Activated T-helper 1 cell treated with anti-CD3 and anti-CD28 coated beads, Interleukin-2, amount 50 U/mL, for 16 hours (primary cell): ENCODE results near the gene INO80.

ENCODE experiments used
- DNase-seq, 2 donors: peaks; one replicate each; pipeline ENCODE4 v3.0.0-alpha.2; 2020; ENCODE audit warnings: low read depth in 1 of 2, low spot score in 1 of 2

INO80 gene

DNA sequence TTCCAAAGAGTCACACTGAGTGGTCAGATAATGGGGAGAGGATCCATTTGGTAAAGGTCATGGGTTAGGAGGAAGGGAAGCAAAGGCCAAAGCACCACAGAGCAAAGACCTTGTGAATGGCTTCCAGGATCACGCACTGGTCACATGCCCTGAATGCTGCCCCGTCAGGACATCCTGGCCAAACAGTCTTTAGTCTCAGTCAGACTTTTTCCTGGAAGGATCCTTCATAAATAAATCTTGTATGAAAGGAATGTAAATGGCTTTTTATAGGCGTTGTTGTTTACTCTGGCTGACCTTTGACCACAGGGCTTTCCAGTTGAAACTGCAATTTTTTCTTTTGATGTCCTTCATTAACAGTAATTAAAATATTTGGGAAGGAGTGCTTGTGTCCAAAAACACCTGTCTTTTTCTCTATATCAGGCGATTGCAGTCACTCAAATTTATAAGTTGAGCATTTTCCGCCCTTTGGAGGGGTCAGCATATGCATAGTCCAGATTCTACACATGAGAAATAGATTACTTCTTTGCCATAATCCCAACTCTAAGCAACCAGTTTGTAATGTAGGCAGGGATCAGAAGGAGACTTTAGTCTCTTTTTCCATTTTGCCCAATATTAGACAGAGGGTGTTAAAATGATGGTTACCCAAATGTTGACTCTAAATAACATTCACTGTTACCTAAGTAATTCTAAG is 114.4 kb downstream of the INO80 start:
- no peak for DNase-seq

DNA sequence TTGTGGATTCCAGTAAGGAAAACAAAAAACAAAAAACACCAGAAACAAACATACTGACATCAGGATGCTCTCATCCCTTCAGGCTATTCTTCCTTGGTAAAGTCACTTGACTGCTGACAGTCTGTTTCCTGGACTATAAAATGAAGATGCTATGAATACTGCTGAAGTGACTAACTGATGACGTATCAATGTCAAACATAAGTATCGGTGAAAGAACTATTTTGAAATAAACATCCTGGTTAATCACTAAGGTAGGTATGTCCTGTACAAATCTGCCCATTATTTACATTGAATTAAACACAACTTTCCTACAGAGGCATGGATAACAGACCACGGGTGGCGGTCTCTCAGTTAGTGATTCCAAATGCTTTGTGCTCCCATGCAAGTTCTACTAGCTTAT is 116.9 kb downstream of the INO80 start:
- DNase-seq, result no peak

DNA sequence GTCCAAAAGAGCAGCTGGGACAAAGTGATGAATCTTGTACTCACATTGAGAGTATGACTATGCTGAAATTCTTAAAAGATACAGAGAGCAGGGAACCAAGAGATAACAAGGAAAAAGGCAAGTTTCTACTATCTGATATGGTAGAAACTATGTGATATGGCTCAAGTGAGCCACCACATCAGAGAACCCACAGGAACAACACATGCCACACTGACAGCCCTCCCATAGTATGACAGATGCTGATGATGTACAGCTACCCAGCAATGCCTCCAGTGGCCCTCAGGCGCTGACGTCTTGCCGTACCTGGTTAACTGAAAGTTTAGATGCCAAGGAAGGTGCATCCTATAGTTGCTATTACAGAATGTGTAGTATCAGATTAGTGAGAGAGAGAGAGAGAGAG is 120.4 kb downstream of the INO80 start:
- DNase-seq, result no peak

DNA sequence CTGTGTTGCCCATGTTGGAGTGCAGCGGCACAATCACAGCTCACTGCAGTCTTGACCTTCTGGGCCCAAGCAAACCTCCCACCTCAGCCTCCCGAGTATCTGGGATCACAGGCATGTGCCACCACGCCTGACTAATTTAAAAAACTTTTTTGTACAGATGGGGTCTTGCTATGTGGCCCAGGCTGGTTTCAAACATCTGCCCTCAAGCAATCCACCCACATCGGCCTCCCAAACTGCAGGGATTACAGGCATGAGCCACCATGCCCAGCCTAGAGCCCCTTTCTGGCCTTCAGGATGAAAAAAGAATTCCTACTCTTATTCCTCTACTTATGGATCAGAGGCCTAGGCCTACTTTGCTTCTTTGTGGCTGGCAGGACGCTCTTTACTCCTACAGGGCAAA is 123.3 kb downstream of the INO80 start:
- no peak for DNase-seq

DNA sequence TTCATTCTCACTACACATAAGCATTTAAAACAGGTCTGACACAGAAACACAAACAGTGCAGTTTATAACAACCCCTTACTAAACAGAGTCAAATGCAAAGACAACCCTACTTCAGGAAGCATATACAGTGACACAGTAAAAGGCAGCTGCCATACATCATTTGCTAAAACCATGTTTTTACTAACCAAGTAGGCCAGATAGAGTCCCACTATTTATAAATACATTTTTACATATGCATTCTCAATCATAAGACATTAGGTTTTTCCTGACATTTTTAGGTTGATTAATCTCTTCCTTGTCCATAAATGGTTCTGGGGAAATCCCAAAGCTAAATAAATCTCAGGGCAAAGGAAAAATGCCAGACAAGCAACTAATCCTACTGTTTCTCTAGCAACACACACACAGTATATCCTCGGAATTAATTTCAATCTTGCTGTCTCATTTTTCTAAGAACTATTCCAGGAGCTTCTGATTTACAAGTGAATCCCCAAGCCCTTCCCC is 123.8 kb downstream of the INO80 start:
- no peak for DNase-seq

DNA sequence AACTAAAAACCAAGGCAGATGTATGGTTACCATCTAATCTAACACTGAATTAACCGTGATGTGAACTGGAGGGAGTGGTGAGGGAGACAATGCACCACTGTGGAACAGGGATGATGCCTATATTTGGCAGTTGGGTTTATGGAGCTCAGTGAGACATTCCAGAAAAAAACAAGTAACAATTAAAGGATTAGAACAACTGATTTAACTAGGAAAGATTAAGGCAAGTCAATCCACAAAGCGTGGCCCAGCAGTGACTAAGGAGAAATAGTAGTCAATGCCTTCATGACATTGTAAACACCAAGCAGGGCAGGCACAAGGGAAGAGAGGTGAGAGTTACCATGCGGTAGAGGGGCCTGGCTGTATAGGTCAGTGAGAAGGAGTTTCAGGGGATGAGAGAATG is 124.7 kb downstream of the INO80 start:
- no peak for DNase-seq

DNA sequence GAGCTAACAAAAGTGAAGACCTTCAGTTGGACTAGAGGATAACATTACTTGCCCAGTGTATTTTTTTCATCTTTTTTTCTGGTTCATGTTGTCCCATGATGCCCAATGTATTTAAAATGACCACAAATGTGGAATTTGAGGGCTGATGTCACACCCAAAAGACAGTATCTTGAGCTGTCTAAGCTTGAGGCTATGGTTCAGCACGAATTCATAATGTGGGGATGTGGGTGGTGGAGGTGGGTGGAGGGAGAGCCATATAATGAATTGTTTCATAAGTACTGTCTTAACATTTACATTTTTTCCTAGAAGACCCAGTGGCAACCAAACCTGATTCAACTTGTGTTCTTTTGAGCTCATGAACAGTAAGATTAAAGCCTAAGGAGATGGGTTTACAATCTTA is 125.3 kb downstream of the INO80 start:
- DNase-seq, result no peak

DNA sequence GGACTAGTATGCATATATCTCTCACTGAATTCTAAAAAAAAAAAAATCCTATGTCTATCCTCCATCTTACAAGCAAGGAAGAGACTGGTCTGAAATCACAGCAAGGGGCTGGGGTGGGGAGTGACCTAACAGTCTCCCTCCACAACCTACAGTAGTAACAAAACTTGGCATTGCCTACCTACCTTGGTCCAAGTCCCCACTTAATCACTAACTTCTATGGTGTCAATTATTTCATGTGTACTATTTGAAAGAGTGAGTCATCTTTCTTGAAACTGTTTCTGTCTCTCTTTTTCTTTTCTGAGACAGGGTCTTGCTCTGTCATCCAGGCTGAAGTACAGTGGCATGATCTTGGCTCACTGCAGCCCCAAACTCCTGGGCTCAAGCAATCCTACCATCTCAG is 126.0 kb downstream of the INO80 start:
- DNase-seq, result no peak

DNA sequence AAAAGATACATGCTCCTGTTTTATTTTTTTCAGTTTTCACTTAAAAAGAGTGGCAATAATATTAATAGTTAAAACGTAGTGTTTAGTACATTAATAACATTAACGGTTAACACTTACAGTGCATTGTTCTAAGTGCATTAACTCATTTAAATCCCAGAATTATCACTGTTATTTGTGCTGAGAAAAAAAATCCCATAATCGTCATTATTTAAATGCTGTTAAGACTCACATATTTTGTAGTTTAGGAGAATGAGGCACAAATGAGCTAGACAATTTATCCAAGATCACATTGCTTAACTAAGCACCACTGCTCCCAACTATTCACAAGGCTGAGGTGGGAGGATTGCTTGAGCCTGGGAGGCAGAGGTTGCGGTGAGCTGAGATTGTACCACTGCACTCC is 127.9 kb downstream of the INO80 start:
- DNase-seq, result no peak

DNA sequence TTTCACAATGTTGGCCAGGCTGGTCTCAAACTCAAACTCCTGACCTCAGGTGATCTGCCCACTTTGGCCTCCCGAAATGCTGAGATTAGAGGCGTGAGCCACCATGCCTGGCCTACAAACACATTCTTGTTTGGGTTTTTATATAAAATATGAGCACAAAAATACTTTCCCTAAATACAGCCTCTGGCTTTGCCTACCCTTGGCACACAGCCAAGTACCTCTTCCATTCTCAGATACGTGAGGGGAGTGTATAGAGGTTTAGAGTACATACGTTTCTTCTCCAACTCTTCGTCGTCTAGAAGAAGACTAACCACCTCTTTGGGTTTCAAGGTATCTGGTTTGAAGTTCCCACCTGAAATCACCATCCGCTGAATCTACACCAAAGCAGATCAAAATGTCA is 129.3 kb downstream of the INO80 start:
- DNase-seq, result no peak

DNA sequence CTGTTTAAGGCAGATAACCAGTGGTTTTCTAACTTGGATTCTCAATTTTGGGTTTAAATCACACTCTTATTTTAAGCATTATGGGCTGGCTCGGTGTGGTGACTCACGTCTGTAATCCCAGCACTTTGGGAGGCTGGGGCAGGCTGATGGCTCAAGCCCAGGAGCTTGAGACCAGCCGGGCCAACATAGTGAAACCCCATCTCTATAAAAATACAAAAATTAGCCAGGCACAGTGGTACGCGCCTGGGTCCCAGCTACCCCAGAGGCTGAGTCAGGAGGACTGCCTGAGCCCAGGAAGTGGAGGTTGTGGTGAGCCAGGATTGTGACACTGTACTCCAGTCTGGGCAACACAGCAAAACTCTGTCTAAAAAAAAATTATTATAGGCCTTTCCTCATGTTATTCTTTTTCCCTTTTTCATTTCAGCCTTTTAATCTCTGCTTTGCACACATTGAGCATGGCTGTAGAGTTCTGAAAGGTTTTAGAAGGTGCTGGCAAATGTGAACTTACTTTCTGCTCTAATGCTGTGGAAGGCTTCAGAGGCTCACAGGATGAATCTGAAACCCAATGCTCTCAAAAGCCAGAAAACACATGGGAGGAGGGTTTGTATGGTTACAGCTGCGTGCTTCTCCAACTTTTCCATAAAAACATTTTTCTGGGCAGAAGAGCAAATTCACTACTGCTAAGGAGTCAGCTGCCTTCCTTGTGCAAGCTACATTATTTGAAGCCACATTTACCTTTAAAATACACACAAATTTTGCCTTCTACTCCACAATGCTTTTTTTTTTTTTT is 130.3 kb downstream of the INO80 start:
- no peak for DNase-seq

DNA sequence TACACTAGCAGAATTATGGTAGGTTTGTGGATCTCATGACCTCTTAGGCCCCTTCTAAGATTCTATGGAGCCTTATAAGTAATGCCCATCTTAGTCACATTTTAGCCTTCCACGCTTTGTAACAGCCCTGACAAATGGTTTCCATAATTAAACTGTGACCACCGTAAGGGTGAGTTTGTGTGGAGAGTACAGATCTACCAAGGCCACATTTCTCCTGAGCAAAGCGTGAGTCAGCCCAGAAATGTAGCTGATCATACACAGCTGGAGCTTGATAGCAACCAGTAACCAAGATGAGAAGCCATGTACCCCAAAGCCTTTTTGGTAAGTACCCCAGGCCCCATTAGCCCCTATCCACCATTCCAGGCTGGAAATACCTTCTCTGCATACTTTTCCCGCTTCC is 131.1 kb downstream of the INO80 start:
- no peak for DNase-seq

DNA sequence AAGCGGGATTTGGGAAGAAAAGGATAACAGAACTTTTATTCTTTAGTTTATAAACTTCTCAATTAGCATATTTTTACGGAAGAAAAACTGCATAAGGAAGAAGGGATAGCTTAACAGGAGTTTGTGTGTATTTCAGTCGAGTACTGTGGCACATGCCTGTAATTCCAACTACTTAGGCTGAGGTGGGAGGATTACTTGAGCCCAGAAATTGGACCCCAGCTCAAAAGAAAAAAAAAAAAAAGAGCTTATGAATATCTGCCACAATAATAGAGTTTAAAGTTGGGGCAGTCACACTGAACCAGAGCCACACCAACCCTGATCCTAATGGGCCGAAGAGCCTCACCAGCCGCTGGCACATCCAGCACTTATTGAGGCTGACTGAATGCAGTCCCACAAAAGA is 131.7 kb downstream of the INO80 start:
- DNase-seq, result no peak

DNA sequence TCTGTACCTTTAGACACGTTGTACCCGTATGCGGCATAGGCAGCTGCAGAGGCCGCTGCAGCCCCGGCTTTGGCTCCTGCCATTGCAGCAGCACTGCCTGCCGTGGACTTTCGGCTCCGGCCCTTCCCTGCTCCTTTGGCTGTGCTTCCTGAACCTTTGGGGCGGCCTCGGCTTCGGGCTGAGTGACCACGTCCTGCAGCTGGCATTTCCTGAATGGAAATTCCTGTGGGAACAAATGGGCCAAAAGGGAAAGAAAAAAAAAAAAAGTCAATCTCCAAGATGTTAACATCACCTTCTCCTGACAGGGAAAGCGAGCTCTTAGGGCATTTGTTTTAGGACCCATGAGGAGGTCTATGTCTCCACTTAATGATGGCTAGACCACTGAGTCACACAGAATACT is 133.2 kb downstream of the INO80 start:
- no peak for DNase-seq

DNA sequence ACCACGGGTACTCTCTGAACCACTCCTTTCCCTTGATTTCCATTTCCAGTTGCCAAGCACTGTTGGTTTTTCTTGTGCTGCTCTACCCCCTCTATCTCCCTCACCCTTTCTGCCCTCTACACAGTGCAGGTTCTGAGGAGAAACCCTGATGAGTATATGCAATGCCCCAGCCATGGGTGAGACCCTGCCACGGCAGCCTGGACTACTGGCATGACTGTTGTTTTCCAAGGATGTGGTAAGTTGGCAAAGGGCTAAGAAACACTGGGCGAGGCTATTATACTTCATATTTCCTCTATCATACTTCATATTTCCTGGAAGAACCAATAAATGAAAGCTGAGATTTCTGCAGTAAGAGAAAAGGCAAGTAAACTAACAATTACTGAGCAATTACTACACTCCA is 134.9 kb downstream of the INO80 start:
- no peak for DNase-seq

DNA sequence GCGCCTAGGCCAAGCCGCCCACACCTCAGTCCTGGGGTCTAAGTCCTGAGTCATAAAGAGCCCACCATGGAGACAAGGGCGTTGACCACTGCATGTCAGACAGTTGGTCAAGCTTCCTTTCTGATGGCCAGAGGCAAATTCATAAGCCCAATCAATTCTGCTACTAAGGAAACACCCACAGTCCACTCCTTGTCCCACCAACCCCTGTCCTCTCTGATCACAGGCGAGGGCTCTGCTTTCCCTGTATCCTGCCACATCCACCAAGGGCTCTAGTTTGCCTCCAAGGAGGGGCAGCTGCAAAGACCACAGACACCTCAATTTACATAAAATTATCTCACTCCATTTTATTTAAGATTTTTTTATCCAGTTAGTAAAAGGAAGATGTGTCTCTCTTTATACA is 137.5 kb downstream of the INO80 start:
- no peak for DNase-seq

DNA sequence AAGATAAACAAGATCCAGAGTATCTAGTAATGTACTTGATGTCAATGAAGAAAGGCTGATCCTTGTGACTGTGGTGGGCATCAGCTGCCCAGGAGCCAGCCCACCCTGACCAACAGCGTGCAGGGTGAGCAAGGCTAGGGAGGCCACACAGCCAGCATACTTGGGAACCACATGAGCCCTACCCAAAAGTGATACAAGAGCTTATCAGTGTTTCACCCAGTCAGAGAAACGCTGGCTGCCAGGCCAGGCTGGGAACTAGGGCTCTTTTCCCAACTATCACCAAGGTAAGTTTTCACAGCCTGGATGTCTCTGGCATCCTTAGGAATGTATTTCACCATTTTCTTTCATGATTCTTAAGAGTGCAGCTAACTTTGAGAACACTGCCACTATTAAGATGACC is 137.9 kb downstream of the INO80 start:
- DNase-seq, result no peak

DNA sequence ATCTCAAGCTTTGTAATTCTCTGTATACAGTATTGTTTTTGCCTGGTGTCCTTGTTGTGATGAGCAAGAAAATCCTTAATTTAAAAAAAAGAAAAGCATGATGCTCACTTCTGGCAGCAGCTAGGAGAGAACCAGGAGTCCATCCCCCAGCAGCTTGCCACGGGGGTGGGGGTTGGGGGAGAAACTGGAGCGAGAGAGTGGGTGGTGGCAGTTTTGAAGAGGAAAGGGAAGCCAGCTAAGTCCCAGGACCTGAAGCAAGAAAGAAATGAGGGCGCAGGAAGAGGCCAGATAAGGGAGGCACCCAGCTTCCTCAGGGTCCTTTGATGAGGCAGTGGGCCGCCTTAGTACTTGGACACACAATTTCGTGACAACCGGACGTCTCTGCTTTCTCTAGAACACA is 139.3 kb downstream of the INO80 start:
- no peak for DNase-seq

DNA sequence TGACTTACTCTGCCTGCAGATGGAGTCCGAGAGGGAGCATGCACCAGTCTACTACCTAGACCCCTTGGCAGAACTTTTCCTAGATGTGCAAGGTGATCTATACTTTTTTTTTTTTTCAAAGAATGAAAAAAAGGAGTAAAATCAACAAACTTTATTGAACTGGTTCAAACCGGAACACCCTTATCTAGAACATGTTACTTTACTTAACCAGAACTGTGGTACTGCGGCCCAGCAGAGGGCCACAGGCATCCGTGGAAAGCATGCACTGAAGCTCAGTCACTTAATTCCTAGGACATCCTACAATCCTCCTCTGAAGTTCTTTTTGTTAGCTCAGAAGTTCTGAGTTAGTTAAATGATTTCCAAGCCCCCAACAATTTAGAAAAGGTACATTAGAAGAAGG is 141.2 kb downstream of the INO80 start:
- DNase-seq, result no peak

DNA sequence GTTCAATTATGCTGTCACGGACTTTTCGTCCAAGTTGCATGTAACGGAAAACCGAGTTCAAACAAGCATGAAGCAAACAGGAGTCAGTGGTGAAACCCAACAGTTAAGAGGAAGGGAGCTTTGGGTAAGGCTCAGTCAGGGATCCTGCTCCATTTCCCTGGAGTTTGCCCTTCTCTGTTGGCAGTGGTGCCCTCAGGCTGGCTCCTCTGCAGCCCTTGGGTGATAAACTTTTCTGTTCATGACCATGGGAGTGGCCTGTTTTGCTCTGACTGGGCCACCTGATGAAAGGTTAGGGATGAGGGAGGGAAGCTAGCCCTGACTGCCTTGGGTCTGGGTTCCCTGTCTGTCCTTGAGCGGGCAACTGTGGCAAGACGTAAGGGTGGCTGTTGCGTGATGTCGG is 146.7 kb downstream of the INO80 start:
- DNase-seq, result no peak

DNA sequence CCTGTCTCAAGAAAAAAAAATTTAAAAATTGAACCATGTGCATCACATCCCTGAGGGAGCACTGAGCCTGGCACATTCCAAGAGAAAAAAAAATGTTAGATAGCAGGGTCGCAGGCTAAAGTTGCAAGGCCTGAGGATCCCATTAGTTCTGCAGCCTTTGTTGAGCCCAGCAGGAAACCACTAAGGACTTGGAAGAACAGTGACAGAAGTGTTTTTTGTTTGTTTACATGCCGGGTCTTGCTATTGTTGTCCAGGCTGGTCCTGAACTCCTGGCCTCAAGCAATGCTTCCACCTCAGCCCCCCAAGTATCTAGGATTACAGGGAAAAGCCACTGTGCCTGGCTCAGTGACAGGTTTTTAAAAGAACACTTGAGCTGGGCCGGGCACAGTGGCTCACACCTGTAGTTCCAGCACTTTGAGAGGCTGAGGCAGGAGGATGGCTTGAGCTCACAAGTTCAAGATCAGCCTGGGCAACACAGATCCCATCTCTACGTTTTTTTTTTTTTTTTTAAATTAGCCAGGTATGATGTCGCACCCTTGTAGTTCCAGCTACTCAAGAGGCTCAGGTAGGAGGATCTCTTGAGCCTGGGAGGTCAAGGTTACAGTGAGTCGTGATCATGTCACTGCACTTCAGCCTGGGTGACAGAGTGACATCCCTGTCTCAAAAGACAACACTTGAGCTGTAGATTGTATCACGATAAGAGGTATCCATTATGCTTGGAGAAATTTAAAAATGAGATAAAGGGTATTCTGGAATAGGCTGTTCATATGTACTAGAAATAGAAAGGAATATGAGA is 147.6 kb downstream of the INO80 start:
- DNase-seq, result no peak

DNA sequence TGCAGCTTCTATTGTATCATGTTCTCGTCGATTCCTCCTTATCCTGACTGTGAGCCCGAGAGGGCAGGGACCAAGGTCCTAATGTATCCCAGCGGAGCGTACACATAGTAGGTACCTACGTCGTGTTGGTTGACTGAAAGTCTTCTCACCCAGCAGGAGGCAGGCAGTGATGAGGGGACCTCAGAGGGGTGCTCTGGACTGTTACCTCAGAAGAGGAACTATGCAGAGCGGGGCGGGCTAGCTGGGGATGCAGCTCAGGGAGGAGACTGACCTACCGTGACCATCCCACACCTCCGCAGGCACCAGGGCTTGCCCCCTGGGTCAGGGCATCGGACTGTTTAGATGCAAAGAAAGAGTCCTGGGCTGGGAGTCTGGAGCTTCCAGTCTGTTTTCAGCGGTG is 151.4 kb downstream of the INO80 start:
- no peak for DNase-seq
